DMS79 treated with DMSO at 0.1 percent for 48 hours (cell line): ENCODE results near the gene RDH14.
A peak's percentile ranks its signal among the peaks of the same experiment; 100 is the strongest.

Experiments used
- DNase-seq: peaks from one replicate; lab custom pipeline; 2025; lab: John Stamatoyannopoulos, UW

Gene RDH14

DNA sequence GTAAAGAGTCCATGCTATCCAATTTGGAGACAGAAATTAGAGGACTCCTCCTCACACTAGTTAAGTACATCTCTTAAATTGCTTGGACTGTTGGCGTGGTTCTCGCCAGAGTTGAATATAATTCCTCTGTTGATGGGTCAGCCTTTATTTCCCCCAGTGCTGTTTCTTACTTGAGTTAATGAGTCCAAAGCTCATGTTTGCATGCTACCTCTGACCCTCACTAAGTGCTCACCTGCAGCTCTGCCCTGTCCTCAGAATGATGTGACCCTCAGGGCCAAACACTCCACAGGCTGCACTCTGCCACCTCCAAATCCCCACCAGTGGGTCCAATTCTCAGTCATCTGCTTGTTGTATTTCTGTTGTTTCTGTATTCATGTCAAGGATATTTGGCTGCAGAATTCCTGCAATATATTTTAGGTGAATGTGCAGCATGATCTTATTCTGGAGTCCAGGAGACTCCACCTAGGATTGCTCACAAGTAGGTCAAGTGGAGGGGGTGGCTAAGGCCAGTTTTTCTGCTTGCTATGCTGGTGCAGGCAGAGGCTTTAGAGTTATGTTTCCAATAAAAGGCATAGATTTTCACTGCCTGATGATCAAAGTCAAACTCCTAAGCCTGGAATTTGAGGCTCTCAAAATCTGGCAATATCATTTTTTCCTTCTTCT lies 37.8 kb downstream of the RDH14 start:
- no peak for DNase-seq

GRCh38 chr2:18520451-18521425 lies 39.7 kb downstream of the RDH14 start:
- peak; percentile 45 for DNase-seq

DNA sequence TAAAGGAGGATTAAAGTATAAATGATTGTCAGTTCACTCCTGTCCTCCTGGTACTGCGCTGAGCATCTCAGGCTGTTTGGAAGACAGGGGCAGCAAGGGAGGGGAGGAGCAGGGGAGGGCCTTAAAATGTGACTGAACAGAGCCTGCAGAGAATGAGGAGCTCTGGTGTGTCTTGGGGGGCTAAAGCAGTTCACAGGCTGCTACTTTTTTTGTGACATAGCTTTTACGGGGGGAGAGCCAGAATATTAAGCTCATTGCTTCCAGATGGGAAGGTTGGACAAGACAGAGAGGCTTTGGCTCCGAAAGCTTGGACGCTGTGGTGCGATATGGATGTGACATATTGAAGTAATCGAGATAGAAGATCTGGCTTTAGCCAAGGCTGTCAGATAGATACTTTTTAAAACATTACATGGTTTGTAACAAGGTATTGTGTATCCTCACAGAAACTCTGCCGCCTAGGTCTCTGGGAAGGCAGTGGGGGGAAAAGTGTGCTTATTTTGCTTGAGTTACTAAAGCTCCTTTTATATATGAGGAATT lies 40.5 kb downstream of the RDH14 start:
- no peak for DNase-seq

GRCh38 chr2:18518116-18519111 lies 42.0 kb downstream of the RDH14 start:
- DNase-seq: no peak

- no peak for DNase-seq
Measured at GRCh38 chr2:18517386-18517785, 43.1 kb downstream of the RDH14 start.

DNA sequence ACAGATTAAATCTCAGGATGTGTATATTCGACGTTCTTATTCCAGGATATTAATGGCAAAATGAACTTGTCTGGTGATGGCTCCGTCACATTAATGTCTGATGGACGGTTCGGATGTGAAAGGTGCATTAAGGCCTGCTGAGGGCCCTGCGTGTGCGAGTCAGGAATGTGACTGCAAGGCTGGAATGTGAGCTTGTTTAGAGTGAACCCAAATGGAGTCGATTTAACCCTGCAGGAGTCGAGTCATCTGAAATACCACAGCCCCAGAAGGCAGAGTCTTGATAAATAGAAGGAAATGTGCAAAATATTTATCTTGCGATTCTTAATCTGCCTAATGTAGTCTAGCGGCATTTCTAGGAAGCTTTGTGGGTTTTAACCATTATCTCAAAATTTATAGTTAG lies 44.3 kb downstream of the RDH14 start:
- no peak for DNase-seq

- no peak for DNase-seq
Measured at GRCh38 chr2:18514526-18515461, 45.7 kb downstream of the RDH14 start.

DNA sequence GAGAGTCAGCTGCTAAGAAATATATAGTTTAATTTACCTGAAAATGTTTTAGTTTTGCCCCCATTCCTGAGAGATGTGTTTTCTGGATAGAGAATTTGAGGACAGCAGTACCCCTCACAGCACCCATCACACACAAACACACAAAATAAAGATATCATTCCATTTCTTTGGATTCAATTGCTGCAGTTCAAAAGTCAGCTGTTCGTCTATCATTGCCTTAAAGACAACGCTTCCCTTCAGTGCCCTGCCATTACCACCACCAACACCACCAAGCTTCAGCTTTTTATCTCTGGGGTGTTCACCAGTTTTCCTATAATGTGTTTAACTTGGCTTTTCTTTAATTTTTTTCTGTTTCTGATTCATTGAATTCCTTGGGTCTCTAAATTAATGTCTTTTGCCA lies 49.7 kb downstream of the RDH14 start:
- DNase-seq: no peak

DNA sequence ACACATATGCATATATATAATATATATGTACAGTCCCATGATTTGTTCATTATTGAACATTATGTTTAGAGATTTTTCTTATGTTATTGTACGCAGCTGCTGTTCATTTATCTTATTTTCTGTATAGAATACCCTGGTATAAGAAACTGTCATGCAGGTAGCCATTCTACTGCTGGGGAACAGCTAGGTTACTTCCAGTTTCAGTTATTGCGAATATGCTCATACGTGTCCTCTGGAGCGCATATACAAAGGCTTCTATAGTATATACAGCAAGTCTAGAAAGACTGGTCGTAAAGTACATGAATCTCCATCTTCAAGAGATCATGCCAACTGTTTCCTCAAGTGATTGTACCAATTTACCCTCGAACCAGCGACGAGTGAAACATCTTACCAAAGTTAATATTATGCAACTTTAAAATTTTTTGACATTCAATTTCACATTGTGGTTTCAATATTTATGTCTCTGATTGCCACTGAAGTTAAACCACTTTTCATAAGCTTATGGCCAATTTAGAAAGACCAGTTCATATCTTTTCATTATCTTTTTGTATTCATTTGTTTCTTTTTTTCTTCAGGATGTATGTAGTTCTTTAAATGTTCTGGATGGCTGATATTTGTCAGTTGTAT lies 53.5 kb downstream of the RDH14 start:
- DNase-seq: no peak

GRCh38 chr2:18505703-18506341 lies 54.6 kb downstream of the RDH14 start:
- DNase-seq: no peak
